Neural progenitor cell (in vitro differentiated cells): ENCODE data around the gene FOXJ1. TPM values are rescaled to one million over a fixed set of nuclear protein-coding genes. Genes with fewer than 3 reads are reported as not detected.

Experiments
- DNase-seq: peaks from one replicate; pipeline ENCODE4 v3.0.0-alpha.2; 2016; ENCODE audit warnings: low spot score
- H2AFZ ChIP-seq: fragments of 200-600 bp; sonication (generic); replicated peaks from 2 replicates; pipeline ENCODE4 v1.6.1; 2016; ENCODE audit warnings: antibody characterized with exemption
- H3F3A ChIP-seq: fragments of 200-600 bp; sonication (generic); 2 replicates; pipeline ENCODE4 v1.6.1; 2016; ENCODE audit warnings: antibody characterized with exemption, low read depth
- H3K27ac ChIP-seq: fragments of 200-600 bp; sonication (generic); 2 replicates; pipeline ENCODE4 v1.5.1; 2016; ENCODE audit warnings: mild to moderate bottlenecking
- H3K27me3 ChIP-seq: fragments of 200-600 bp; sonication (generic); 2 replicates; pipeline ENCODE4 v1.6.1; 2016; ENCODE audit warnings: mild to moderate bottlenecking, moderate library complexity
- H3K36me3 ChIP-seq: fragments of 200-600 bp; sonication (generic); 2 replicates; pipeline ENCODE4 v1.5.1; 2016
- H3K4me1 ChIP-seq: fragments of 200-600 bp; sonication (generic); 2 replicates; pipeline ENCODE4 v1.6.1; 2016; ENCODE audit warnings: mixed run types
- H3K4me2 ChIP-seq: fragments of 200-600 bp; sonication (generic); 2 replicates; pipeline ENCODE4 v1.6.1; 2016
- H3K4me3 ChIP-seq: fragments of 200-600 bp; sonication (generic); 2 replicates; pipeline ENCODE4 v1.5.1; 2016
- H3K79me2 ChIP-seq: fragments of 200-600 bp; sonication (generic); 2 replicates; pipeline ENCODE4 v1.6.1; 2016; ENCODE audit warnings: low read depth
- H3K9ac ChIP-seq: fragments of 200-600 bp; sonication (generic); 2 replicates; pipeline ENCODE4 v1.6.1; 2016
- H3K9me3 ChIP-seq: fragments of 200-600 bp; sonication (generic); 2 replicates; pipeline ENCODE4 v1.5.1; 2016; ENCODE audit warnings: low read depth
- H4K20me1 ChIP-seq: fragments of 200-600 bp; sonication (generic); 2 replicates; pipeline ENCODE4 v1.6.1; 2016; ENCODE audit warnings: low read depth
- H3K27ac Mint-ChIP-seq: 3 replicates; pipeline ENCODE4 v1.8.0; 2021; ENCODE audit warnings: mixed read lengths
- H3K27me3 Mint-ChIP-seq: 2 replicates; pipeline ENCODE4 v1.8.0; 2022; ENCODE audit warnings: low read depth, mild to moderate bottlenecking, inconsistent platforms, moderate library complexity, mixed read lengths; ENCODE audit not compliant: insufficient read depth
- H3K36me3 Mint-ChIP-seq: 3 replicates; pipeline ENCODE4 v1.8.0; 2021; ENCODE audit warnings: mixed read lengths
- H3K4me1 Mint-ChIP-seq: 3 replicates; pipeline ENCODE4 v1.8.0; 2021; ENCODE audit warnings: mixed read lengths
- H3K4me3 Mint-ChIP-seq: 3 replicates; pipeline ENCODE4 v1.8.0; 2021; ENCODE audit warnings: mild to moderate bottlenecking, moderate library complexity, mixed read lengths
- H3K9me3 Mint-ChIP-seq: 3 replicates; pipeline ENCODE4 v1.8.0; 2020; ENCODE audit warnings: mixed read lengths
- CTCF ChIP-seq: fragments of 200-600 bp; sonication (generic); IDR thresholded peaks from 2 replicates; pipeline ENCODE4 v1.5.1; 2017; ENCODE audit warnings: antibody characterized with exemption, mild to moderate bottlenecking
- EZH2 ChIP-seq: fragments of 200-600 bp; sonication (generic); IDR thresholded peaks from 2 replicates; pipeline ENCODE4 v1.6.1; 2017; ENCODE audit warnings: antibody characterized with exemption, mild to moderate bottlenecking, moderate library complexity
- EZH2phosphoT487 ChIP-seq: fragments of 200-600 bp; sonication (generic); IDR thresholded peaks from 2 replicates; pipeline ENCODE4 v1.6.1; 2017; ENCODE audit warnings: antibody characterized with exemption
- total RNA-seq: library from RNA; depleted of rRNA; stranded (reverse); fragments of >200 nt; gene quantifications from 2 replicates; pipeline ENCODE4 v1.2.3, GENCODE V29; 2015; ENCODE audit warnings: low replicate concordance

The FOXJ1 gene
- total RNA-seq, 1 donor from 2014 or later, result 0.49 TPM

DNA sequence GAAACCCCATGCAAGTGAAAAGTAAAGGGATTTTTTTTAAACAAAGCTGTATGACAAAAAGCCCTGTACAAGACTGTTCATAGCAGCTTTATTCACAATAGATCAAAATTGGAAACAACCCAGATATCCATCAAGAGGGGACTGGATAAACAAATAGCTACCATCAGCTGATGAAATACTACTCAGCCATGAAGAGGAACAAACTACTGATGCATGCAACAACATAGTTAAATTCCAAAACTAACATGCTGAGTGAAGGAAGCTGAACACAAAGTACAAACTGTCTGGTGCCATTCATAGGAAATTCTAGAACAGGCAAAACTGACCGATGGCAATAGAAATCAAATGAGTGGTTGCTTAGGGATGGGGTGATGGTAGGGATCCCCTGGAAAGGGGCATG, 15.1 kb downstream of the FOXJ1 start:
- no peak for DNase-seq

GRCh38 chr17:76125391-76125675, 15.7 kb downstream of the FOXJ1 start:
- H3K4me1 ChIP-seq, result no peaks in the 10 kb centered on the region
- H3K36me3 ChIP-seq, result no peaks in the 10 kb centered on the region
- no peaks in the 10 kb centered on the region for H3K9me3 ChIP-seq
- H3F3A ChIP-seq, result peaks cover 5% of the 10 kb centered on the region
- peaks cover 17% of the 10 kb centered on the region for H3K27me3 ChIP-seq
- H2AFZ ChIP-seq, result no peak overlapping the region
- Mint-ChIP-seq H3K9me3 (no peaks in the 10 kb centered on the region), H3K27ac (no peak overlapping the region), H3K36me3 (no peaks in the 10 kb centered on the region), H3K27me3 (peaks cover 7% of the 10 kb centered on the region), H3K4me3 (peak overlapping the region; percentile 24), H3K4me1 (peaks cover 29% of the 10 kb centered on the region)
- H3K79me2 ChIP-seq, result no peaks in the 10 kb centered on the region
- H3K4me2 ChIP-seq, result no peak overlapping the region
- no peak overlapping the region for H3K9ac ChIP-seq
- H4K20me1 ChIP-seq, result no peaks in the 10 kb centered on the region
- DNase-seq, result no peak
- H3K4me3 ChIP-seq, result no peak overlapping the region
- no peak for TF ChIP-seq EZH2
- no peak overlapping the region for H3K27ac ChIP-seq

More for the DNA sequence above, 15.1 kb downstream of the FOXJ1 start:
- Histone ChIP-seq H3K9me3 (no peaks in the 10 kb centered on the region), H3K36me3 (no peaks in the 10 kb centered on the region), H3K27me3 (peaks cover 22% of the 10 kb centered on the region), H3F3A (no peaks in the 10 kb centered on the region), H3K9ac (no peak overlapping the region), H3K4me1 (peaks cover 4% of the 10 kb centered on the region), H3K79me2 (no peaks in the 10 kb centered on the region), H3K27ac (no peak overlapping the region), H3K4me2 (no peak overlapping the region), H3K4me3 (no peak overlapping the region), H4K20me1 (no peaks in the 10 kb centered on the region), H2AFZ (no peak overlapping the region)
- no peak overlapping the region for H3K27ac Mint-ChIP-seq
- no peak overlapping the region for H3K4me3 Mint-ChIP-seq
- TF ChIP-seq EZH2phosphoT487 (no peak), CTCF (no peak), EZH2 (no peak)
- H3K36me3 Mint-ChIP-seq, result no peaks in the 10 kb centered on the region
- H3K9me3 Mint-ChIP-seq, result no peaks in the 10 kb centered on the region
- H3K4me1 Mint-ChIP-seq, result peaks cover 24% of the 10 kb centered on the region
- H3K27me3 Mint-ChIP-seq, result peaks cover 7% of the 10 kb centered on the region

DNA sequence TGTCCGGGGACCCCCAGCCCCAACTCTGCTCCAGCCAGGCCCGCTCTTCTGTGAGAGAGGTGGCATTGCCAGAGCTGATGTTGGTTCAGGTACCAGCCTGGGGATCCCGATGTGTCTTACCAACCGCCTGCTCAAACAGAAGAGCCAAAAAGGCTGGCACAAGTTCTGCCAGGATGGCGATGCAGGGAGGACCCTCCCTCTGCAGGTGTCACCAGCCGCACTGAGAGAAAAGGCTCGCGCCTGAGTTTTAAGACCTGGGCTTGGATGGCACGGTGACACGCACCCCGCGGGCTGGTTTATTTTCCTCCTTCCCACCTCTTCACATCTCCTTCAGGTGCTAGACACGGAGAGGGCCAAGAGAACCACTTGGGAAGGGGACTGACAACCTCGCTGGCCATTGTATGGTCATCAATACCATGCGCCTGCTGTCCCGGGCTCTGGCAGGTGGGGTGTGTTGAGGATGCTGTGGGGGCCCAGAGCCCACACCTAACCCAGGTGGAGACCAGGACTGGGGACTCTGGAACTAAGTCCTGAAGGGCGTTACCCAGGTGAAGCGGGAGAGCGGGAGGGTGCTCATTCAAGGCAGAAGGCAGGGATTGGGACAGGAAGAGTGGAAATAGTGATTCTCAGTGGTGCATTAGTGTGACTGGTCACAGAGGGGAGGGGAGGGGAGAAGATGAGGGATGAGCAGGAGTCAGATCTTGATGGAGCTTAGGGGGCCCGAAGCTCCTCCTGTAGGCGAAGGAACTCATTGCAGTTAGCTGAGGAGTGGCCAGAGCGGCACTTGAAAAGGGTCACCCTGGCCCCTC, 16.3 kb downstream of the FOXJ1 start:
- Mint-ChIP-seq H3K36me3 (no peaks in the 10 kb centered on the region), H3K4me1 (peaks cover 31% of the 10 kb centered on the region), H3K9me3 (no peaks in the 10 kb centered on the region), H3K4me3 (no peak overlapping the region), H3K27me3 (peaks cover 7% of the 10 kb centered on the region), H3K27ac (peak overlapping the region; percentile 87)
- H3K9me3 ChIP-seq, result no peaks in the 10 kb centered on the region
- TF ChIP-seq CTCF, result peak; percentile 46
- no peak for TF ChIP-seq EZH2
- no peaks in the 10 kb centered on the region for H3K4me1 ChIP-seq
- no peaks in the 10 kb centered on the region for H3K36me3 ChIP-seq
- H3K4me3 ChIP-seq, result no peak overlapping the region
- no peaks in the 10 kb centered on the region for H3K79me2 ChIP-seq
- no peak overlapping the region for H3K27ac ChIP-seq
- DNase-seq, result peak; percentile 55
- H3K4me2 ChIP-seq, result no peak overlapping the region
- no peaks in the 10 kb centered on the region for H4K20me1 ChIP-seq
- peaks cover 11% of the 10 kb centered on the region for H3K27me3 ChIP-seq
- no peak overlapping the region for H3K9ac ChIP-seq
- H2AFZ ChIP-seq, result no peak overlapping the region
- H3F3A ChIP-seq, result peaks cover 6% of the 10 kb centered on the region
